Gastroesophageal sphincter (tissue), 3 donors: ENCODE results near the gene ZBTB7C.

Experiments
- CTCF ChIP-seq, 4 experiments: fragments of 200-600 bp in 2 of 4; fragments of 450-650 bp in 2 of 4; sonication (generic) in 1 of 4; IDR thresholded peaks; one replicate each; pipeline ENCODE4 v1.5.1; 2017 to 2019; ENCODE audit warnings: antibody characterized with exemption in 4 of 4, mild to moderate bottlenecking in 2 of 4, moderate library complexity in 2 of 4
- EP300 ChIP-seq: sonication (generic); formaldehyde crosslinking; IDR thresholded peaks from one replicate; pipeline ENCODE4 v1.6.1; 2017; ENCODE audit warnings: antibody characterized with exemption, mild to moderate bottlenecking
- POLR2A ChIP-seq, 2 donors: fragments of 450-650 bp; IDR thresholded peaks; one replicate each; pipeline ENCODE4 v1.6.1; 2017; ENCODE audit warnings: antibody characterized with exemption in 2 of 2, mild to moderate bottlenecking in 2 of 2, moderate library complexity in 1 of 2
- POLR2AphosphoS5 ChIP-seq: sonication (generic); formaldehyde crosslinking; IDR thresholded peaks from one replicate; pipeline ENCODE4 v1.6.1; 2017; ENCODE audit warnings: antibody characterized with exemption

GRCh38 chr18:48394176-48394575 lies 15.0 kb downstream of the ZBTB7C start:
- no peak for TF ChIP-seq POLR2A (IDR thresholded peaks at IDR 0.05)
- no peak for TF ChIP-seq CTCF (IDR thresholded peaks at IDR 0.05)
- TF ChIP-seq EP300: no peak
- TF ChIP-seq POLR2AphosphoS5: no peak
